Hypothalamus (tissue), 51 donors: ENCODE measurements around the gene DUSP2.

Experiments used
- DNase-seq, 51 donors: peaks; one replicate each; lab custom pipeline; 2025; lab: John Stamatoyannopoulos, UW

The DUSP2 gene

DNA sequence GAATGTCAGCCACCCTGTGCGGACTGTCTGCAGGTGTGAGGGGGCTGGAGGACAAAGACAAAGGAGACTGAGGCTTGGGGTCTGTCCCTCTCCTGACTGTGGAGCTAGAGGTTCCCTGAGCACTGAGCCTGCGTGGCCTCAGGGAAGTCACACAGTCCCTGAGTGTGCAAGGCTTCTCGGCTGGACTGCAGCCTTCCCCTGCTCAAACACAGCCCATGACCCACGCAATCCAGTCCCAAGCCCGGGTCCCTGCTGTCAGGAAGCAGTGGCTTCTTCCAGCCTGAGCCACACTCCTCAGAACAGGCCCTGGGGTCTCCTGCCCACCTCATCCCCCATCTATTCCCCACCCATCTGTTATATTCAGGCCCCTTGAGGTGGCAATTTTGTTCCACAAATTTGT lies 9.6 kb downstream of the DUSP2 start:
- DNase-seq = no peak

DNA sequence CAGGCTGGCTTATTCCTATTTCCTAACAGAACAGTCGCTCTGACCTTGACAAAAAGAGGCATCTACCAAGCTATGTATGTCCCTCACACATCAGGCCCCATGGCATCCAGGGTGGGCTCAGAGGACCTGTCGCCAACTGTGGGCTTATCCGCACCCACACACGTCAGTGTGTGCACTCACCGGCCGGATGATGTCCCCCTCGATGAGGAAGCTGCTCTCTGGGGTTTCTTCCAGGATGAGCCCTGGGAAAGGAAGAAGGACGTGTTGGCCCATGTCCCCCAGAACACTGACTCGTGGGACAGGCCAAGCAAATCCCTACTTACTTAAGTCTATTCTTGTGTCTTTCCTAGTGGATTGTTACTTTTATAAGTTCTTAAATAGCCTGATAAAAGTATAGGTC lies 10.1 kb downstream of the DUSP2 start:
- no peak for DNase-seq

DNA sequence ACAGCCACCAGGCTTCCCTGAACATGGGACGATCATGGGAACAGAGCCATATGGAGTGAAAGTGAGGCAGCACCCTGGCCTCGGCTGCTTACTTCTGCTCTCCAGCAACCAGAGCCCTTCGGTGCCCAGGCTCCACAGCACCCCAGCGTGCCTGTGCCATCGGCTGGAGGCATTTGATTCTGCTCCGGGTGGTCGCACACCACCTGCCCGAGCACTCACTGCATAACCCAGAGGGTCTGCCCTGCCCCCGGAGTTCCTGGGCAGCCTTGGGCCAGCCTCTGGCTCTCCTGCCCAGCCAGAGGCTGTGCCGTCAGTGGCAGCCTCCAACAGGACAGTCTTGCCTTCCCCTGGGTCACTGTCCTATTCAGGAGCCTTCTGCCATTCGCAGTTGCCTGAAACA lies 10.8 kb downstream of the DUSP2 start:
- no peak for DNase-seq

DNA sequence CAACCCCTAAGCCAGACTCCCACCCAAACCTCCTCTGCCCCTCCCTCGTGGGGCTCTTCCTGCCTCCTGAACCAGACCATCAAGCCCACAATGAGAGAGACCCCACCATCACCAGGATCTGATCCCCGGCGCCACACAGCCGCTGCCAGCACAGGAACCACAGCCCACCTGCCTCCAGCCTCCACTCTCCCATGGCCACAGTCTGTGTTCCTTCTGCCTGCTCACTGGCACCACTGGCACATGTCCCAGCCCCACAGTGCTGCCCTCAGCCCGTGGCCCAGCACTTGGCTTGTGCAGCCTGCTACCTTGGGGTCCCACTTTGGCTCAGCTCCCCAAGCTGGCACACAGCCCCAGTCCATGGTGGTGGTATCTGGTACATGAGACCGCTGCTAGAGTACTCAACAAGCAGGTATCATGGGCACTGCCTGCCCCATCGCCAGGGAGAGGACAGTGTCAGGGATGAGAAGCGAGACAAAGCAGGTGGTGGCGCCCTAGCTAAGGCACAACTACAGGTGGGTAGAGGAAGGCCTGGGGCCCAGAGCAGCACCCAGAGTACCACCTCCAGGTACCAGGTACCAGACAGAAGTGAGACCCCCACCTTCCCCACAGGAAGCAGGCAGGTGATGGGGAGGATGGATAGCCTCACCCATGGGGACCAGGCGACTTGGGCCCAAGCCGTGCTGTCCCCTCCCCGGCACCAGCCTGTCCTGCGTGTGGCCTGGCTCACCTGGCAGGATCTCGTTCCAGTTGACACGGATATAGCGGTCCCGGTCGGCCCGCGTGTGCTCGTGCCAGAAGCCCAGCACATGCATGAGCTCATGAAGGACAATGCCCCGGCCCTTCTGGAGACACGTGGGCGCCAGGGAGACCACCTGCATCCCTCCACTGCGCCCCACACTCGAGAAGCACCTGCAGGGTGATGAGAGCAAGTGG lies 13.2 kb downstream of the DUSP2 start:
- no peak for DNase-seq

DNA sequence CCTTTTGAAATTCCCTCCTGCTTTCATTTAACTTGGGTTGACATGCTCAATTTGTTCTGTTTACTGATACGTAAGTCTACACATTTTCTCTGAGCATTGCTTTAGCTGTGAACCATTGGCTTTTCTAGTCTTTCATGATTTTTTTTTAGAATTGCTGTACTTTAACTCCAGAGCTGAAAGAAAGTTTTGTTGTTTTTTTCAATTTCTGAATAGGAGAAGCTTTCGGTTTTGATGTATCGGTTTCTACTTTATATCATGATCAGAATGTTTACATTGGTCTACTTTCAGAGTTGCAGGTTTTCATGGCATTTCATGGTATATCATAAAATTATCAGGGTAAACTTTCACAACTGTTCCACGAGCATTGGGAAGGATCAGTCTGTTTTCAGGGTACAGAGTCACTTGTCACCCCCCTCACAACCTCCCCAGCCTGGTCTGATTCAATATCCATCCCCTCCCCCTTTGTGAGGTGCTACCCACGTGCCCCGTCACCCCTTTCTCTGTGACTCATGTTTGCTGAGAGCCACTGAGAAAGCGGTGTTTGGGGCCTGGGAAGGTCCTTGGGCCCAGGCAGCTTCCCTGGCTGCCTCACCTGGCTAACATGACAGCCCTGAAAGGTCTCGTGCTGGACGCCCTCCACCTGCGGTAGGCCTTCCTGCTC lies 14.0 kb downstream of the DUSP2 start:
- no peak for DNase-seq

DNA sequence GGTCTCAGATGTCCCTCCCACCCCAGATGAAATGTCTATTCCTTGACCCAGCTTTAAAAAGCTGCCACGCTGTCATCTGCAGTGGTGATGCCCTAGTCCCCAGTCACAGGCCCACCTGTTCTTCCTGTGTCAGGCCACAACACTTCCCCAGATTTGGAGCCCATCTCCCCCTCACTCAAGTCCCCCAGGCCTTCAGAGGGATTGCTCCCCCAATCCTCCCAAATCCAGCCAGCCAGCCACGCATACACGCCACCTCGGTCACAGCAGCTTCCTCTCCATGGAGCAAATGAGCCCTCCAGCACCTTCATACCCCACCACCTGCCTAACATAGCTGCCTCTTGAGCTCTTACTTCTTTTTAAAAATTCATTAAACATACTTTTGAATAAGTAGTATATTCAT lies 14.8 kb downstream of the DUSP2 start:
- no peak for DNase-seq

DNA sequence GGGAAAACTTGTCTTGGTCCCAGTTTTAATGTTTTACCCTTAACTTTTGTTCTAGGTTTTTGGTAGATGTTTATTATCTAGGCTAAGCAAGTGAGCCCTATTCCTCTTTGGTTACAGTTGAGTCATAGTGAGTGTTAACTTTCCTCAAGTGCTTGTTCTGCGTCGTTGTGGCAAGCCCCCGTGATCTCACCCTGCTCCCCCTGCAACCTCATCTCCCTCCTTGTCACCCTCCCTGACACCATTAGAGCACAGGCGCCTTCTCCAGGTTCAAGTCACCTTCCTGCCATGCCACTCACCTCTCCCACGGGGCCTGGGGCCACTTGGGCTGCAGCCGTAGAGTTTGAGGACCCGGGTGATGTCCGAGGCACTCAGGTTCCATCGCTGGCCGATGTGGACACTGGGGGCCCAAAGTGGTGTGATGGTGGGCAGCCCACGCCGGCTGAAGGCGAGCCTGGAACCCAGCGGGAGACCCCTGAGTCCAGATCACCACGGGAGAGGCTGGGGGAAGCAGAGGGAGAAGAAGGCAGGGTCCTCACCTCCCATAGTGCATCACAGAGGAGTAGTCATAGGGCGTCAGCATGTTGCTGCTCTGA lies 15.6 kb downstream of the DUSP2 start:
- no peak for DNase-seq

DNA sequence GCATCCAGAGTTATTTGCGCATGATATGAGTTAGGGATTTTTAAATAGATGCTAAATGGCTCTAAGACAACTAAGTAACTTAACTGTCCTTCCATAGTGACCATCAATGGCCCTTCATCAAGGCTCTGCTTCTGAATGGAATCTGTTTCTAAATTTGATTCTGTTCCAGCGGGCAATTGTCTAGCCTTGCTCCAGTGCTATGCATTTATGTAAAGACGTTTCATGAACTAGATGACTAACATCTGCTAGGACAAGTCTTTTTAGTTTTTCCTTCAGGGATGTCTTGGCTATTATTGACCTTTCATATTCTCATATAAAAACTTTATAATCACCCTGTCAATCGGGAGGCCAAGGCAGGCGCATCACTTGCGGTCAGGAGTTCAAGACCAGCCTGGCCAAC lies 16.8 kb downstream of the DUSP2 start:
- no peak for DNase-seq

DNA sequence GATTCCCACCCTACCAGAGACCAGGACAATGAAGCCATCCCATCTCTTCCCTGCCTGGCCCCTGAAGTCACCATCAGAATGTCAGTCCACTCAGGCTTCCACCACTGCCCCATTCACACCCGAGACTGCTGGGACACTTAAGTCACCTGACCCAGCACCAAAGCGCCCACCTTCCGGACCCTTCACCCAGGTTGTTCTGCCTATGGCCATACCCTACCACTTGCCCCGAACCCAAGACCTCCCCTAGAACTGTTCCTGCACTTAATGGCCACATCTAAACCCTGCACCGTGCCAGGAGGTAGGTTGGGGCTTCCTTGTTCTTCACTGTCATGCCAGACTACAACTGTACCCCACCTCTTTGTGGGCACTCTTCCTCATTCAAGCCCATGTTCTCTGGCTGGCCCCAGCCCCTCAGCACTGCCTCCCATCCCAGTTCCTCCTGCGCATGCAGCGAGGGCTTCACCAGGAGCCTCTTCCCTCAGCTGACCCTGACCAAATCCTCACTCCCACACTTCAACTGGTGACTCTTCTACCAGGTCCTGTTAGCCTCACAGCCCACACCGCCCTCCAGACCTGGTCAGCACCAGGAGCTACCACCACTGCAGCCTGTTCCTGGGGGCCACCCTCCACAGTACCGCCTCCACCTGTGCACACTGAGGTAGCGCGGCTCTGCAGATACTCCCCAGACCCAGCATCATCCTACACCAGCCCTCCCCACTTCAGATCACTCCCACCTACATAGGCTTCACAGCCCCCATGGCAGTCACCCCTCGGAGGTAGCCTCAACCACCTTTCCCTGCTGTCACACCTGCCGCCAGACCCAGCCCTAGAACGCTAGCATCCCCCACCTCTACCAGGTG lies 20.6 kb downstream of the DUSP2 start:
- no peak for DNase-seq

DNA sequence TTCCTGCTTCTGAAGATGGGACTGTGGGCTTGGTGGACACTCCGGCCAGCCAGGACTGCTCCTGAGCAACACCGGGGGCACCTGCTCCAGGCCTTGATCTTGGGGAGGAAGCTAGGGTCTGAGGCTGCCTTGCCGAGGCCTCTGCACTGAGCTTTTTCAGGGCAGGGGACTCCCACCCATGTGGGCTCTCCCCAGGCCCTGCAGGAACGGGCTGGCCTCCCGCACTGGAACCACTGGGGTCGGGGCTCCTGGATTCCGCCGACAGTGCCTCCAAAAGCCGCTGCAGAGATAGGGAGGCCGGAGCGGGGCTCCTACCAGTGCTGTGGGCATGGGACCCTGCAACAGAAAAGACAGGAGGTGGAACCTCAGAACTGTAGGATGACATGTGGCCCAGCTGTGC lies 21.3 kb downstream of the DUSP2 start:
- DNase-seq = no peak

DNA sequence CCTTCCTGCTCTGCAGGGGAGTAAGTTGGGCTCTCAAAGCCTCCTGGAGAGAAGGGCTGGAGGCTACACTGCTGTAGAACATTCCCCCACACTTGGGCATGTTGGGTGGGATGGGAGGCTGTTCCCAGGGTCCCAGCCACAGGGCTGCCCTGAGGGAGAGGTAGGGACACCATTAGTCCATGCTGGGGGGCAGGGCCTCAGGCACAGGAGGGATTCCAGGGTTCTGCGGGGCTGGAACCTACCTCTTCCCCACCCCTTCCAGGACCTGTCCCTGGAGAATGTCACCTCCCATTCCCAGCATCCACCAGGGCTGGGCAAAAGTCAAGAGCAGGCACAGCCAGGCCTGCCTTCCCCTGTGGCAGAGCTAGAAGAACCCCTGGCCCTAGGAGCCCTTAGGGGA lies 21.9 kb downstream of the DUSP2 start:
- no peak for DNase-seq

DNA sequence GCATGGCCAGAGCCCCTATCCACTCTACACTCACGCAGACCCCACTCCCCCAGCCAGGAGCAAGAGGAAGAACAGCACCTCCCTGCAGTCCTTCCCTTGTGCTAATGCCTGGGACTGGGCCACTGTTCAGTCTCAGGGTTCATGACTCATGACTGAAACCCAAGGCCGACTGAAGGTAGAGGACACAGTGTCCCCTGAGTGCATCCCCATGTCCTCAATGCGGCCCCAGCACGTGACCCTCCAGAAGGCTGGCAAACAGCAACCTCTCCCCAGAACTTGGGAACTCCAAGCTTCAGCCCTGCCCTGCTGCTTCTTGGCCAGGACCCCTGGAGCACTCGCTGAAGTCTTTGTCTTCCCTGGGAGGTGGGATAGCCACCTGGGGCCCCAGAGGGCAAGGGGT lies 22.8 kb downstream of the DUSP2 start:
- no peak for DNase-seq

DNA sequence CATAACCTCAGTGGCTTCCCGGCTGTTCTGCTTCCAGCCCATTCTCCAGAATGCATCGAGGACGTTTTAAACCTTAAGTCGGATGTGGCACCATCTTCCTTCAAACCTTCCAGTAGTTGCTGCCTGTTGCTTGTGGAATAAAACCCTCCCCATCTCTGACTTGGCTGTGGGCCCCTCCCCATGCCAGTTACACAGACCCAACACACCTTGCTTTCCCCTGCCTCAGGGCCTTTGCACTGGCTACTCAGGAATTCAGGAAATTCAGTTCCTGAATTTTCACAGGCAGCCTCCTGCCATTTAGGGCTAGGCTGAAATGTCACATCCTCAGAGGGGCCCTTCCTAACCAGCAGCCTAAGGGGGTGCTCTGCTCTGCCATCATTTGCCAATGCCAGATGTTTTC lies 23.8 kb downstream of the DUSP2 start:
- DNase-seq = no peak

DNA sequence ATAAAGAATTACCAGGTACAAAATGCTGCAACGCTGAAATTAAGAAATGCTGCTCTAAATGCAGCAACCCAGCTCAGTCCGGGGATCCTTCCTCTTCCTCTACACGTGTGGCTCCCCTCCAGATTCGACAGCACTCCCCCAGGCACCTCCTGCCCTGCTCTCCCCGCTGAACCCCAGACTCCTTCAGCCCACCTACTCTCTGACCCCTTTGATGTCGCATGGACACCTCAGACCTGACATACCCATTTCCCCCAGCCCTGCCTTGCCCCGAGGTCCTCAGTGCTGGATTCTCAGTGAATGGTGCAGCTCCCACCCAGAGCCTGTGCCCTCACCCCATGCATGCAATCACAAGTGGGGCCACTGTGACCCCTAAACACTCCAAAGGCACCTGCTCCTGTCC lies 24.2 kb downstream of the DUSP2 start:
- DNase-seq = no peak

DNA sequence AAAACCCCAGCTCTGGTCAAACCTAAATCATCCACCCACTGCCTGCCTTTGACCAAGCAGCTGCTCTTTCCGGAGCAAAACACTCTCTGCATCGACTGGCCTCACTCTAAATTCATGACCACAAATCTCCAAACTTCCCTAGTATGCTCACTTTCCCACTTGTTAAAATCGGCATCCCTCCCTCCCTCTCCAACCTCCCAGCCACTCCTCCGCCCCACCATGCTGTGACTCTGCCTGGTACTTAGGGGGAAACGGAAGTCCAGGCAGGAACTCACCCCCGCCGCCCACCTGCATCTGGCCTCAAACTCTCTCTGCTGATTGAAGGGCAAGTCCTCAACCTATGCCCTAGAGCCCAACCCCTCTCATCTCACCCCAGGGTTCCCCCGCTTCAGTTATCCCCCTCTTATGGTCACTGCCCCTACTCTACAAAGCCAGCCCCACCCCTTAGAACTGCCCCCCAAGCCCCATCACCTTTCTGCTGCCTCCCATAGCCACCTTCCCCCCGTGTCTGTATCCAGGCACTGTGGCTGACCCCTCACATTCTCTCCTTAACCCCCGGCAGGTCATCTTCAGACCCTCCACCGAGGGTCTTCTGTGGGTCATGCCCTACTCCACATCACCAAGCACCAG lies 25.0 kb downstream of the DUSP2 start:
- no peak for DNase-seq

DNA sequence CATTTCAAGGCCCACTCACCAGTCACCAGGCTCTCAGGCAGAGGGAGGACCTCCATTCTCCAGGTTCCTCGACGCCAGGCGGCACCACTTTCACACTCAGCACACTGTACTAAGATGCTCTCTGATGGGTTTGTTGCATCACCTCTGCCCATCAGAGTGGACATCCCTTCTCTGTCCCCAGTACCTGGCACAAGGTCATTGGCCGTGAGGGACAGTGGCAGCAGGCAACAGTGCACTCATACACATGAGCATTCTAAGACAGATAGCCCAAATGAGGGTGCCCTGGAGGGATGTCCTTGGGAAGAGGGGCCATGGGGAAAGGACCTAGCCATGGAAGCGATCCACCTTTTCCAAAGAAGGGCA lies 25.9 kb downstream of the DUSP2 start:
- no peak for DNase-seq

DNA sequence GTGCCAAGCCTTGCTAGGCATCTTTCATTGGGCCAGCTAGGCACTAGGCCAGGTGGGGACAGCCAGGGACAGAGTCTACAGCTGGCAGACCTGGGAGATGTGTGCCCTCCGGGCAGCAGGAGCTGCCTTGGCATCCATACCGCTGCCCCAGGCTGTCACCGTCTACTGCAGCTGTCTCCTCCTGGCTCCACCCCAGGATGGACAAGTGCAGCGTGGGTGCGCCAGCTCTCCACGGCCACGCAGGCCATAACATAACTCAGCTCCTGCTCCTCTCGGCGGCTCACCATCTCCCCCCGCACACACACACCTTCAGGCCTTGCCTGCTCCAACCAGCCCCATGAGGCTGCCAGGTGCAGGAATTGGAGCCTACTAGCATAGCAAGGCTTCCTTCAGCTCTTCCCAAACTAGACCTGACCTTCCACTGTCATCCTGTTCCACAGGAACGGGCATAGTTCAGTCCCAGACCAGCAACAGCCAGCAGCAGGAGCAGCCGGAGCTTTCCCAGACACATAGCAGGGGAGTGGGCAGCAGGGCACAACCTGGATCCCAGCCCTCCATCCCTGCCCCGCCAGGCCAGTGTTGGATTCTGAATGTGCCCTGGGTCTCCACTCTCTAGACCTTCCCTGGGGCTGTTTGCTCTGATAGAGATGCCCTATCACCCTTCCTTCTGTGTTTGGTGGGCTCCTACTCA lies 26.4 kb downstream of the DUSP2 start:
- no peak for DNase-seq

DNA sequence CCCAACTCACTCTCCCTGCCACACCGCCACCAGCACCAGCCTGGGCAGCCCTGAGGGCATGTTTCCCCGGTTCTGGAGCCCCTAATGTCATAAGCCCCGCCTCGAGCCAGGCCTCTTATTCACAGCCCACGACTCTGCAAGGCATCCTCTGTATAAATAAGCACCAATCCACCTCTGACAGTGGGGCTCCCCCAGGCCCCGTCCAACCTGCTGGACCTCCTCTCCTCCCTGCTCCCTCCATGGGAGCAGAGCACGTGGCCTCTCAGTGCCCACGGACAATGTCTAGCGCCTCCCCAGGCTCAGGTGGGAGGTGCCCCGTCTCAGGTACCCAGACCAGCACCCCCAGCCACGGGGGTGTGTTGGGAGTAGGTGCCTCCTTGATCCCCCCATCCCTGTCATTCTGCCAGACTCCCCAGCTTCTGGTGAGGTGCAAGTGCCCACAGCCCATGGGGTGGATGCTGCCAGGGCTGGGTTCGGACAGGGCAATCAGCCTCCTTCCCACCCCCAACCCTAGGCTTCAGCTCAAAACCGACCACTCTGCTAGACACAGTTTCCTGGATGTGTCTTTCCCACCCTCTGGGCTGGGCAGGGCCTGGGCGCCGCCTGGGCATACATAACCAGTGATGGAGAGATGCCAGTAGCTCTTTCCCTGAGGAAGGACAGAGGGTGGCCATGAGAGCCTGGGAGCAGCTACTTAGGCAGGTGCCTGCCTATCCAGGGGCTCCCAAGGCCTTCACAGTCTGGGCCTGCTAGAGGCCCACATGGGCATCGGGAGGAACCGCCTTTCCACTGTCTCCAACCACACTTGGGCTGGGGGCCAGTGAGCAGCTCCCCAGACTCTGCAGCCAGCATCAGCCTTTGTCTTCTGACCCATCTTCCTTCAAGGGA lies 27.3 kb downstream of the DUSP2 start:
- DNase-seq = no peak
